NCI-H146 treated with DMSO at 0.1 percent for 48 hours (cell line): ENCODE results near the gene PARD3B.

ENCODE experiments used
- DNase-seq: peaks from one replicate; lab custom pipeline; 2025; ENCODE audit not compliant: unreplicated experiment; lab: John Stamatoyannopoulos, UW

The PARD3B gene

GRCh38 chr2:205427112-205427511, 881.8 kb downstream of the PARD3B start:
- DNase-seq, result no peak

DNA sequence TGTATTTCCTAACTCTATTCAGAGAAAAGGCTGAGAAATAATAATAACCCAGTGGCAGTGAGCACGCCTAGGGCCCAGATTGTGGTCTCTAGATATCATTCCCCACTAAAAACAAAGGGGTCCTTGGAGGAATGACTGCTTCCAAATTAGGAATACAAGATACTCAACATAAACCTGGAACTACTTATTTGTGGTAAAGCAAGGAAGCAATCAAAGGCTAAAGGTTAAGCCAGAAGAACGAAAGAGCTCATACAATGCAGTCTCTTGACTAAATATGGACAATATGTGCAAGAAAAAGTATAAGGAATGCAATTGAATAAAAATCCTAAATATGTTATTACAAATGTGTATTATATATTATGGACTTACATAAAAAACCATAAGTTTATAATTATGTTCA, 883.5 kb downstream of the PARD3B start:
- DNase-seq, result no peak

- DNase-seq, result no peak
Observed at GRCh38 chr2:205435970-205436369, 890.7 kb downstream of the PARD3B start.

DNA sequence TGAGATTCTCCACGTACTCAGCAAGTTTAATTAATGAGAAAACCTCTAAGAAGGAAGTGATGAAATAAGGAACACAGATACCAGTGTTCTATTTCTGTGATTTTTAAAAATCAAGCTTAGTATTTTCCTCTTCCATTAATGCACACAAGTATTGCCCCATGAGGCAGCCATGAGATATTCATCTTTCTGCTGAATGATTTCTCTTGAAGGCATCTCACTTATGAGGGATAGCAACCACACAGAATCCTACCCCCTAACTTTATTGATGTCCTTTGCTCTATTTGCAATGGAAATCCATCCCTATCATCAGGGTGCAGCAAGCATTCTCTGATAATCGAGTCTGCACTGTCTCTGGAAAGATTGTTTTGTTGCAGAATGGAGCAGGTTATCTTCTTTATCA, 893.0 kb downstream of the PARD3B start:
- no peak for DNase-seq

- no peak for DNase-seq
Observed at GRCh38 chr2:205439621-205440020, 894.3 kb downstream of the PARD3B start.

- DNase-seq, result no peak
Observed at GRCh38 chr2:205441524-205441923, 896.2 kb downstream of the PARD3B start.

DNA sequence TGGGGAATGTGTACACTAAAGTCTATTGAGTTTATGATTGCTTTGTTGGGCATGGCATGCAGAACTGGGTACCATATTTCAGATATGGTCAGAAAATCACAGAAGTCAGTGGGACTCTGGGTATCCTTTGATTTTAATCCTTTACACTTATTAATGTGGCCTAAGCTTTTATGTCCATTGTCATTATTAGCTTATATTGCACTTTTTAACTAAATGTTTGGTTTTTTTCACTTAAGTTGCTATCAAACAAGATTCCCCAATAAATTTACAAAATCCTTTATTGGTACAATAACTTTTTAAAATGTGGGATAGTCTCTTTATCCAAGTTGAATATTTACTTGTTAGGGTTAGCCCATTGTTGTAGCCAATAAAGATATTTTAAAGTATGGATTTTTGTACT, 902.9 kb downstream of the PARD3B start:
- no peak for DNase-seq

GRCh38 chr2:205451901-205452512, 906.7 kb downstream of the PARD3B start:
- DNase-seq, result no peak

- DNase-seq, result no peak
Observed at GRCh38 chr2:205453202-205453601, 907.9 kb downstream of the PARD3B start.

GRCh38 chr2:205456682-205457081, 911.4 kb downstream of the PARD3B start:
- DNase-seq, result no peak

DNA sequence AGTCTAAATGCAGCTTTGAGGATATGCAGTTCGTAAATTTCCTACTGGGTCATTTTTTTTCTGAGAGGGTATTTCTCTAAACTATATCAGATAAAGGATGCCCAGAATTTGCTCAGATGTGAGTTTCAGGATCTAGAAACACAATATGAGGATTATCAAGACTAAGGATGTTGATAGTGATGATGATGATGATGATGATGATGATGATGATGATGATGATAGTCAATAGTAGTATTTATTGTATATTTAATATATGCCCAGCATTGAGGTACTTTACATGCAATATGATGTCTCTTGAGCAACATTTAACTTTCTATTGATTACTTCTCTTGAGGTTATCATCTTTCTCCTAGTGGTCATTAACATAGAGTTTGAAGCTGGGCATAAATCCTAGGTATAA, 914.9 kb downstream of the PARD3B start:
- DNase-seq, result no peak

DNA sequence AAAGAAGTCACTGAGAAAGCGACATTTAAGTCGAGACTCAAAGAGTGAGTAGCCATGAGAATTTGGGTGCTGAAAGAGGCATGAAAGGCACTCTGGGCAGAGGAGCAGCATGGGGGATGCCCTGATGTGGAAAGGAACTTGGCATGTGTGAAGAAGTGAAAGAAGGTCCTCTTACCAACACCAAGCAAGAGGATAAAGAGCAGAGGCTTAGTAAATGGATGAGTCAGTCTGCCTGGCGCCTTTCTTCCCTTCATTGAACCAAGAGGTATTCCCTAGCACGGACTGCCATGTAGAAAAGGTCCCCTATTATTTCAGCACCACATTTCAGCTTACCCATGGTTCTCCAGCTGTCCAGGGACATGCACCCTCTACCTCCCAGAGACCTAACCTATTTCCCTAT, 915.9 kb downstream of the PARD3B start:
- no peak for DNase-seq

DNA sequence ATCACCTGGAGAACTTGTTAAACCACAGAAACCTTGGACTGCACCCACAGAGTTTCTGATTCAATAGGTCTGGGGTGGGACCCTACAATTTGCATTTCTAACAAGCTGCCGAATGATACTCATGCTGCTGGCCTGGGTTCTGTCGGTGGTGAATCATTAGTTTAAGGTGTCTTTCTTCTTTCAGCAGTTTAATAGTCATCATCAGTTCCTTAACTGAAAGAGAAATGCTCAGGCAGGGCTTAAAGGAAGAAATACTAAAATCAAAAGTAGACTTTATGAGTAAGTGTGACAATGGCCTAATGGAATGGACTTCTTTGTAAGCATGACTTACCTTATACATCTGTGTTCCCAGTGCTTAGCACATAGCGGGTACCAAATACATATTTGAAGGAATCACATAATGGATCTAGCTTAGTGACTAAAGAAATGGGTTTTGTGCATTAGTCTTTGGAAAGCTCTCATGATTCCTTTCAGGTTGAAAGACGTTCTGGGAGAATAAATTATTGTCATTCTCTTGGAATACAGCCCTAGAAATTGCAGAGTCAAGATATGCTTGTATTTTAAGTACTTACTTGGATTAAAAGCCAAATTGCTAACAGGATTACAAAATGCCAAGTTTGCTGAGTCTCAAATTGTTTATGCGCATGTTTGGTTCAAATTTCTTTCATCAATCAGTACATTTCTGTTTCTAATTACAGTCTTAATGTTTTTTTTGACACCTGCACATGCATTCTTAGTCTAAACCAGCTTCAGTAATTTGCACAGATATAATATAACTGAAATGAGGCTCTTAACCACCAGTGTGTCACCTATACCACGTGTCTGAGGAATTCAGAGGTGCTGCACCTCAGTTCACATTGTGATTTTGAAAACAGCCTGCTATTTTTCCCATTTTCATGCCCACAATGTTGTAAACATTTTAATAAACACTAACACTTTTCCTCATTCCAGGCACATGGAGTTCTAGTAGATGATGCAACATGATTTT, 916.7 kb downstream of the PARD3B start:
- no peak for DNase-seq

DNA sequence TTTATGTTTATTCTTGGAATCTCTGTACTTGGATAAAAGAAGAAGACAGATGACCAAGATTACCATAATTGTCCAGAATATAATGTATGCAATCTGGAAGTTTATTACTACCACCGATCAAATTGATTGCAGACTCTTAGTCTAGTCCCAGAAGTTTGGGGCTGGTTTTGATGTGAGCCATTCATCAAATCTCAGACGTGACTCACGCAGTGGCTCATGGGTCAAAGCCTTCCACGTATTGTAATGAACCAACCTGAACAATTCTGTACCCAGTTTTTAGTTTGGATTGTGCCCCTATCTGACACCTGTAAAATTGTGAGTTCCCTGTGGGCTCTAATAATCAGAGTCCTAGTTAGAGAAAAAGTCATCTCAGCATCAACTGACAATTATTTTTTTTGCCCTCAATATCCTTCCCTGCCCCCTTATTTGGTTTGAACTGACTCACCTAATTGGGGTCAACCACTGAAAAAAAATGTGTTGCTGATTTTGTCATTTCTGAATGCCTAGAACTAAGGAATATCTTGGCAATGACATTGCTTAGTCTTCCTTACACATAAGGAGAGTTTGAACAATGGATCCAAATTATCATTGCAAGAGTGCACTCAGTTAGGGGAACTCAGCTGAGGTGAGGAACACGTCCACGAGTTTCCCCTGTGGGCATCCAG, 917.5 kb downstream of the PARD3B start:
- no peak for DNase-seq

- DNase-seq, result no peak
Observed at GRCh38 chr2:205463466-205464025, 918.3 kb downstream of the PARD3B start.

- no peak for DNase-seq
Observed at GRCh38 chr2:205464681-205465080, 919.4 kb downstream of the PARD3B start.

- no peak for DNase-seq
Observed at GRCh38 chr2:205465791-205466190, 920.5 kb downstream of the PARD3B start.

DNA sequence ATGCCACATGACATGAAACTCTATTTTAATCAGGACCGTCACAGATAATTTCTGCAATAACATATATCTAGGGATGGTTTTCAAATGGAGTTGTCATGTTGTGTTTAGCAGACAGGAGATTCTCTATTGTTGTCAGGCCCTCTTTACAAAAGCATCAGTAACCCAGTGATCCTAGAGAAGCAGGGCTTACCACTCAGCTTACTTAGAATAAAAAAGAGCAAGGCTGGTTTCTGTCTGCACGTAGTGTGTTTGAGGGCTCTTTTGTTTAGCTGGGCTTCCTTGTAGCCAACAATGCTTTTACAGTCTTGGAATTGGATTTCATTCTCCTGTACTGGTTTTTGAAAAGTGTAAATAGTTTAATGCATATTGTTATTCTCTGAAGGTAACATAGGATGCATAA, 926.5 kb downstream of the PARD3B start:
- DNase-seq, result no peak

GRCh38 chr2:205473791-205474190, 928.5 kb downstream of the PARD3B start:
- DNase-seq, result no peak

DNA sequence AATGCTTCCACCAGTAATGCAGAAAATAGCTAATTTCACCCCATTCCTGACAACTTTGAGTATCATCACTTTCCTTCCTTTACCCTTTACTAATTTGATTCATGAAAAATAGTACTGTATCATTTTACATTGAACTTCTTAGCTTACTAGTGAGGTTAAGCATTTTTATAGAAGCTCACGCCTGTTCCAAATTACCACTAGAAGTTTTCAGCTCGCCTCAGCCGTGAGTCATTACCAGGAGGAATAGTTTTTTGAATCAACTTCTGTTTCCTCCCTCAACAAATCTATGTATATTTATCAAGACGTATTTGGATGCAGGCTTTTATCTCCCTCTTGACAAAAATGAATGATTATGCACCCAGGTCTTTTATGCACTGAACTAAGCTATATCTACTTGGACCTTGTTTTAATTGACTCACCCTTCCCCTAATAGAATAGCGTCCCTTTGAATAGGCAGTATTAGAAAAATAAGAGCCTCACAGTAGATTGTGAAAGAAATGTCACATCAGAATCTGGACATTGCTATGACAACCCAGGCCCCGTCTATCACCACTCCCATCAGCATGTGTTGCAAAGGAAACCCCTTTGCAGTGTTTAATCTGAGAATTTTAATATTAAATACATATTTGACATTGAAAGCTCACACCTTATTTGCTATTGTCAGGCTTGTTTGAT, 929.6 kb downstream of the PARD3B start:
- no peak for DNase-seq

- no peak for DNase-seq
Observed at GRCh38 chr2:205475416-205475768, 930.1 kb downstream of the PARD3B start.
